Epithelial cell of proximal tubule (primary cell): ENCODE measurements around the gene WDPCP. TPM values are rescaled to one million over a fixed set of nuclear protein-coding genes. Genes with fewer than 3 reads are reported as not detected.
A peak's percentile ranks its signal among the peaks of the same experiment; 100 is the strongest.

Source experiments
- DNase-seq: peaks from one replicate; pipeline ENCODE4 v3.0.0-alpha.2; 2011; ENCODE audit warnings: low read depth
- H3K4me3 ChIP-seq: 2 replicates; pipeline ENCODE4 v1.5.1; 2011; ENCODE audit warnings: low read depth, mild to moderate bottlenecking, low read length
- CTCF ChIP-seq: conservative IDR thresholded peaks from 2 replicates; pipeline ENCODE4 v1.5.1; 2012; ENCODE audit warnings: low read depth, mild to moderate bottlenecking, low read length
- total RNA-seq: library from RNA; depleted of rRNA; stranded (reverse); fragments of >200 nt; gene quantifications from 2 replicates; pipeline ENCODE4 v1.2.3, GENCODE V29; 2015

WDPCP gene
- total RNA-seq, 1 donor from 2014 or later: 1.6 TPM

- DNase-seq: no peak
- H3K4me3 ChIP-seq: no peak overlapping the region
- no peak for TF ChIP-seq CTCF
These were observed 153.2 kb downstream of the WDPCP start for GRCh38 chr2:63435070-63435469.

GRCh38 chr2:63434024-63435001 is 154.0 kb downstream of the WDPCP start:
- TF ChIP-seq CTCF: no peak
- H3K4me3 ChIP-seq: no peak overlapping the region
- no peak for DNase-seq

GRCh38 chr2:63432373-63432772 is 155.9 kb downstream of the WDPCP start:
- no peak overlapping the region for H3K4me3 ChIP-seq
- no peak for TF ChIP-seq CTCF
- DNase-seq: no peak

GRCh38 chr2:63425606-63426005 is 162.7 kb downstream of the WDPCP start:
- no peak for TF ChIP-seq CTCF
- DNase-seq: no peak
- H3K4me3 ChIP-seq: no peak overlapping the region

- no peak for DNase-seq
- H3K4me3 ChIP-seq: no peak overlapping the region
- no peak for TF ChIP-seq CTCF
These were observed 163.2 kb downstream of the WDPCP start for GRCh38 chr2:63425079-63425416.

GRCh38 chr2:63424329-63425078 is 163.8 kb downstream of the WDPCP start:
- peak; percentile 69 for TF ChIP-seq CTCF
- peak; percentile 10 for DNase-seq
- H3K4me3 ChIP-seq: no peak overlapping the region

GRCh38 chr2:63422556-63422955 is 165.7 kb downstream of the WDPCP start:
- no peak for TF ChIP-seq CTCF
- no peak overlapping the region for H3K4me3 ChIP-seq
- DNase-seq: no peak
